ENCODE measurements around the gene ATP10A. TPM values are rescaled to one million over a fixed set of nuclear protein-coding genes. Genes with fewer than 3 reads are reported as not detected.

Gene ATP10A
- polyA plus RNA-seq, 1 donor from 2014 or later = not detected

DNA sequence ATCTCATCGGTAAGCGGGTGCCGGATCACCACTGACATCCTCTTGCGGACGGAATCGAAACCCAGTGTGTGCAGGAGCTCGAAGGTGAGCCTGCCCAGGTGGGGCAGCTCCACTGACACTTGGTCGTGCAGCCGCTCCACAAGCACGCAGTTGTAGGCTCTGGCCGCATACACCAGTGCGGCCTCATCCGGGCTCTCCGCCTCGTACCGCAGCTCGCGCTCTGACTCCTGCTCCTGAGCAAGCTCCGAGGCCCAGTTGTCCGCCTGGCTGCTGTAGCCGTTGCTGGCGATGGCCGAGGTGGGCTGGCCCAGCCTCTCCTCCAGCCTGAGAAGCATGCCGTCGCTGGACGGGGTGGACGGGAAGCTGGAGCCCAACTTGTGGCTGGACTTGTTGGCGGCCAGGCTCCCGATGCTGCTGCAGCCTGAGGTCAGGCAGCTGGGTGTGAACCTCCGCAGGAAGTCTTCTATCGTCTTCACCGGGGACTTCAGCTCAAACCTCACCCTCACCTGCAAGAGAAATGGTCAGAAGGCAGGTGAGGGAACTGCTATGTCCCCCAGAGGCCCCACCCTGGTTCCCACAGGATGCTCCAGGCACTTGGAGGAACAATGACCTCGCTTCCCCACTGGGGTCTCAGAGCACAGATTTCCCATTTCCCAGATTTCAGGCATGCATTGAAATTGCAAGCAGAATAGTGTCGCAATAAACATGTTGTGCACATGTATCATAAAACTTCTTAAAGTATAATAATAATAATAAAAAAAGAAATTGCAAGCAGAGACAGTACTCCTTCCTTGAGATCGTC is 149.2 kb downstream of the ATP10A start:
- Histone ChIP-seq H3K27me3 (ENCODE audit: insufficient read depth, low read depth, low read length) (no peaks in the 10 kb centered on the region), H3K27ac (ENCODE audit: low read length) (no peak overlapping the region), H4K20me1 (ENCODE audit: insufficient read depth) (no peaks in the 10 kb centered on the region), H3K9me3 (ENCODE audit: low read length) (no peaks in the 10 kb centered on the region), H3K79me2 (replicated peaks; ENCODE audit: insufficient read depth, low read length) (no peaks in the 10 kb centered on the region), H3K9ac (ENCODE audit: low read length) (no peak overlapping the region), H3F3A (ENCODE audit: insufficient read depth, low read length, poor library complexity, severe bottlenecking) (no peaks in the 10 kb centered on the region), H3K4me3 (ENCODE audit: low read length) (no peak overlapping the region), H3K4me2 (ENCODE audit: low read length) (no peak overlapping the region), H2AFZ (ENCODE audit: low read depth, low read length) (no peak overlapping the region), H3K36me3 (ENCODE audit: insufficient read depth, low read length) (no peaks in the 10 kb centered on the region), H3K9me2 (ENCODE audit: insufficient read depth, low read length) (no peaks in the 10 kb centered on the region)
- TF ChIP-seq, protein P1, sequence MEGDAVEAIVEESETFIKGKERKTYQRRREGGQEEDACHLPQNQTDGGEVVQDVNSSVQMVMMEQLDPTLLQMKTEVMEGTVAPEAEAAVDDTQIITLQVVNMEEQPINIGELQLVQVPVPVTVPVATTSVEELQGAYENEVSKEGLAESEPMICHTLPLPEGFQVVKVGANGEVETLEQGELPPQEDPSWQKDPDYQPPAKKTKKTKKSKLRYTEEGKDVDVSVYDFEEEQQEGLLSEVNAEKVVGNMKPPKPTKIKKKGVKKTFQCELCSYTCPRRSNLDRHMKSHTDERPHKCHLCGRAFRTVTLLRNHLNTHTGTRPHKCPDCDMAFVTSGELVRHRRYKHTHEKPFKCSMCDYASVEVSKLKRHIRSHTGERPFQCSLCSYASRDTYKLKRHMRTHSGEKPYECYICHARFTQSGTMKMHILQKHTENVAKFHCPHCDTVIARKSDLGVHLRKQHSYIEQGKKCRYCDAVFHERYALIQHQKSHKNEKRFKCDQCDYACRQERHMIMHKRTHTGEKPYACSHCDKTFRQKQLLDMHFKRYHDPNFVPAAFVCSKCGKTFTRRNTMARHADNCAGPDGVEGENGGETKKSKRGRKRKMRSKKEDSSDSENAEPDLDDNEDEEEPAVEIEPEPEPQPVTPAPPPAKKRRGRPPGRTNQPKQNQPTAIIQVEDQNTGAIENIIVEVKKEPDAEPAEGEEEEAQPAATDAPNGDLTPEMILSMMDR (IDR thresholded peaks at IDR 0.05; ENCODE audit: poor library complexity, severe bottlenecking) = no peak
- TF ChIP-seq, protein P2, sequence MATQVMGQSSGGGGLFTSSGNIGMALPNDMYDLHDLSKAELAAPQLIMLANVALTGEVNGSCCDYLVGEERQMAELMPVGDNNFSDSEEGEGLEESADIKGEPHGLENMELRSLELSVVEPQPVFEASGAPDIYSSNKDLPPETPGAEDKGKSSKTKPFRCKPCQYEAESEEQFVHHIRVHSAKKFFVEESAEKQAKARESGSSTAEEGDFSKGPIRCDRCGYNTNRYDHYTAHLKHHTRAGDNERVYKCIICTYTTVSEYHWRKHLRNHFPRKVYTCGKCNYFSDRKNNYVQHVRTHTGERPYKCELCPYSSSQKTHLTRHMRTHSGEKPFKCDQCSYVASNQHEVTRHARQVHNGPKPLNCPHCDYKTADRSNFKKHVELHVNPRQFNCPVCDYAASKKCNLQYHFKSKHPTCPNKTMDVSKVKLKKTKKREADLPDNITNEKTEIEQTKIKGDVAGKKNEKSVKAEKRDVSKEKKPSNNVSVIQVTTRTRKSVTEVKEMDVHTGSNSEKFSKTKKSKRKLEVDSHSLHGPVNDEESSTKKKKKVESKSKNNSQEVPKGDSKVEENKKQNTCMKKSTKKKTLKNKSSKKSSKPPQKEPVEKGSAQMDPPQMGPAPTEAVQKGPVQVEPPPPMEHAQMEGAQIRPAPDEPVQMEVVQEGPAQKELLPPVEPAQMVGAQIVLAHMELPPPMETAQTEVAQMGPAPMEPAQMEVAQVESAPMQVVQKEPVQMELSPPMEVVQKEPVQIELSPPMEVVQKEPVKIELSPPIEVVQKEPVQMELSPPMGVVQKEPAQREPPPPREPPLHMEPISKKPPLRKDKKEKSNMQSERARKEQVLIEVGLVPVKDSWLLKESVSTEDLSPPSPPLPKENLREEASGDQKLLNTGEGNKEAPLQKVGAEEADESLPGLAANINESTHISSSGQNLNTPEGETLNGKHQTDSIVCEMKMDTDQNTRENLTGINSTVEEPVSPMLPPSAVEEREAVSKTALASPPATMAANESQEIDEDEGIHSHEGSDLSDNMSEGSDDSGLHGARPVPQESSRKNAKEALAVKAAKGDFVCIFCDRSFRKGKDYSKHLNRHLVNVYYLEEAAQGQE (IDR thresholded peaks at IDR 0.05; ENCODE audit: borderline replicate concordance) = no peak
- TF ChIP-seq POLR2AphosphoS5 (IDR thresholded peaks at IDR 0.05) (no peak), SMC3 (conservative IDR thresholded peaks at IDR 0.05; ENCODE audit: poor library complexity) (no peak)

DNA sequence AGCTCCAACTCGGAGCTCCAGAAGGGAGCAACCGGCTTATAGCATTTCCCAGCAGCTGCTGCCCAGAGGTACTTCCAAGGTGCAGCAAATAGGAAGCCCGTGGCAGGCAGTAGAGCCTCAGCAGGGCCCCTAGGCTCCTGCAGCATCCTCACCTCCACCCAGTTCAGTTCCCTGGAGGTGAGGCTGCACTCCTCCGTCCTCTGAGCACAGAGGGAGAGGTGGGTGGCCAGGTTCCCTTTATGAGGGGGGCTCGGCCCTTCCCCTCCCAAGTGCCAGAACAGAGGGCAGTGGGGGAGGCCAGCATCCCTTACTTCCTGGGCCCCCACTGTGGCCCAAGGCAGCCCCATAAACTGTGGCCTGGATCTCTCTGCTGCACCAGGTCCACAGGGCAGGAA is 150.2 kb downstream of the ATP10A start:
- no peak overlapping the region for H2AFZ ChIP-seq (ENCODE audit: low read depth, low read length)
- H3K4me3 ChIP-seq (ENCODE audit: low read length) = no peak overlapping the region
- no peaks in the 10 kb centered on the region for H4K20me1 ChIP-seq (ENCODE audit: insufficient read depth)
- TF ChIP-seq TAF1 (IDR thresholded peaks at IDR 0.05; ENCODE audit: low read depth) (no peak), POLR2AphosphoS5 (IDR thresholded peaks at IDR 0.05) (no peak), SMC3 (conservative IDR thresholded peaks at IDR 0.05; ENCODE audit: poor library complexity) (no peak), RAD21 (conservative IDR thresholded peaks at IDR 0.05) (no peak)
- TF ChIP-seq, protein P1 (IDR thresholded peaks at IDR 0.05; ENCODE audit: poor library complexity, severe bottlenecking) = no peak
- TF ChIP-seq, protein P2 (IDR thresholded peaks at IDR 0.05; ENCODE audit: borderline replicate concordance) = no peak
- H3K4me2 ChIP-seq (ENCODE audit: low read length) = no peak overlapping the region
- no peaks in the 10 kb centered on the region for H3K9me3 ChIP-seq (ENCODE audit: low read length)
- H3K9me2 ChIP-seq (ENCODE audit: insufficient read depth, low read length) = no peaks in the 10 kb centered on the region
- no peaks in the 10 kb centered on the region for H3K79me2 ChIP-seq (replicated peaks; ENCODE audit: insufficient read depth, low read length)
- H3K36me3 ChIP-seq (ENCODE audit: insufficient read depth, low read length) = no peaks in the 10 kb centered on the region
- no peak overlapping the region for H3K9ac ChIP-seq (ENCODE audit: low read length)
- no peaks in the 10 kb centered on the region for H3K27me3 ChIP-seq (ENCODE audit: insufficient read depth, low read depth, low read length)
- no peaks in the 10 kb centered on the region for H3F3A ChIP-seq (ENCODE audit: insufficient read depth, low read length, poor library complexity, severe bottlenecking)
- H3K27ac ChIP-seq (ENCODE audit: low read length) = no peak overlapping the region

Data from neural cell (in vitro differentiated cells).